GM03348 (cell line): ENCODE results near the gene SLC48A1.
A peak's percentile ranks its signal among the peaks of the same experiment; 100 is the strongest.

Experiments used
- DNase-seq: peaks from one replicate; pipeline ENCODE4 v3.0.0; 2012; ENCODE audit warnings: low spot score

Gene SLC48A1

GRCh38 chr12:47777151-47777550, 4.1 kb downstream of the SLC48A1 start:
- DNase-seq = no peak

DNA sequence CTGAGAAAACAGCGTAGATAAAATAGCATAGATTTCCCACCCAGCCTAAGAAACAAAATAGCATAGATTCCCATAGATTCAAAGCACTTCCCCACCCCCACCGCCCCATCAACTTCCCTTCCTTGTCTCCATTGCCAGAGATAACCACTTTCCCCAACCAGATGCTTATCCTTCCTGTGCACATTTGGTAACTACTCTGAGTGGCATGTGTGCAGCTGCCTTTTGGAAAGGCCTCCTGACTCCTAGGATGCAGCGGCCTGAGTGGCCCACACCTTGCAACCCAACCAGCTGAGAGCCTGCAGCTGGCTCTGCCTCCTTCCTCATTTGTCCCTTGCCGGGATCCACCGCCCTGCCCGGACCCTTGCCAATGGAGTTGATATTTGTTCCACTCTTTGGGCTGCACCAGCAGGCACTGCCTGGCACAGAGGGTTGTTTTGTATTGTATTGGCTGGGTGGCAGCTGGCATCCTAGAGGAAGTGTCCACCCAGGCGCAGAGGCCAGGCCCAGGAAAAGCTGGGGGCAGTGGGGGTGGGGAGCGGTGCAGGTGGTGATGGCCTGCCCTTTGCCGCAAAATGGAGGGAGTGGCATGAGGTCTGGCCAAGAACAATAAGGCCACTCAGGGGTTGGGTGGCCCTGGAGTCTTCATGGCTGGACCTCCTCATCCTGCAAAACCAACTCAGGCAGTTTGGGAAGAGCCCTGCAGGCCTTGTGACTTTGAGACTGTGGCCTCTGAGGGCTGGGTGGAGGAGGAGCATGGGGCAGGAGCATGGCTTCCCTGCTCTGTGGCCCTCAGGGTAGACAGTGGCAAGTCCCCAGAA, 4.9 kb downstream of the SLC48A1 start:
- no peak for DNase-seq

- DNase-seq = no peak
Observed at GRCh38 chr12:47778881-47779280, 5.8 kb downstream of the SLC48A1 start.

DNA sequence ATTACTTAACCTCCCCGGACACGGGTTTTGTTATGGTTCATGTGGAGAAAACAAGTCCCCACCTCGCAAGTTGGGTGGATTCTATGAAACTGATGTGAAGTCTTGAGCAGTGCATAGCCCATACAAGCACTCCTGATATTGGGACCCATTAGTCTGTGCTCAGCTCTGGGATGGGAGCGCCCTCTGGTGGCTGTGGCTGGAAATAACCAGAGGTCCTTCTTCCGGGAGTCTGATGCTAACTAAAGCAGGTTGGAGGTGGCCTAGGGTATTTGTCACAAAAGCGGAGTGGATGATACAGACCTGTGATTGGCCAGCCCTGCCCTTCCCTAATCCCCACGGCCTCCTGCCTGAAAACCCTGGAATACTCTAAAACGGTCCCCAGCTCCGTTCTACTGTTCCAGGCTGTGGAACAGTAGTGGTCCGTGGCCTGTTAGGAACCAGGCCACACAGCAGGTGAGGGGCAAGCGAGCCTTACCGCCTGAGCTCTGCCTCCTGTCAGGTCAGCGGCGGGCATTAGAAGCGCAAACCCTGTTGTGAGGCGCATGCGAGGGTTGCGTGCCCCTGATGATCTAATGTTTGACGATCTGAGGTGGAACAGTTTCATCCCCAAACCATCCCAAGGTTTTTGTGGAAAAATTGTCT, 6.4 kb downstream of the SLC48A1 start:
- DNase-seq = peak; percentile 88

DNA sequence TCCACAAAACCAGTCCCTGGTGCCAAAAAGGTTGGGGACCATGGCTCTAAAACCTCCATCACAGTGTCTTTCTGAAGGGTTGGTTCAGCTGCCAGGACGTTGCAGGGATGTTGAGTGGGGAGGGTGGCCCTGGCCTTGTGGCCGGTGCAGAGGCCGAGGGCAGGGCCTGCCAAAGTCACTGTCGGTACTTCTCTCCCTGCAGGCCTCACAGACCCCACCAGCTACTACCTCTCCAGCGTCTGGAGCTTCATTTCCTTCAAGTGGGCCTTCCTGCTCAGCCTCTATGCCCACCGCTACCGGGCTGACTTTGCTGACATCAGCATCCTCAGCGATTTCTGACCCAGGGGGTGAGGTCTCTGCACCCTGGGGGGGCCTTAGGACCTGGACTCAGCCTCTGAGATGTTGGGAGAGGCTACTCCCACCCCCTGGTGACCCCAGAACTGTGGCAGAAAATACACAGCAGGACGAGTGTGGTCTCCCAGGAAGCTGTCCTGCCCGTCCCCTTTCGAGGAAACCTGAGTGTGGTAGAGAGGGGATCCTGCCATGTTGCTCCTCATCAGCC, 7.0 kb downstream of the SLC48A1 start:
- DNase-seq = no peak

DNA sequence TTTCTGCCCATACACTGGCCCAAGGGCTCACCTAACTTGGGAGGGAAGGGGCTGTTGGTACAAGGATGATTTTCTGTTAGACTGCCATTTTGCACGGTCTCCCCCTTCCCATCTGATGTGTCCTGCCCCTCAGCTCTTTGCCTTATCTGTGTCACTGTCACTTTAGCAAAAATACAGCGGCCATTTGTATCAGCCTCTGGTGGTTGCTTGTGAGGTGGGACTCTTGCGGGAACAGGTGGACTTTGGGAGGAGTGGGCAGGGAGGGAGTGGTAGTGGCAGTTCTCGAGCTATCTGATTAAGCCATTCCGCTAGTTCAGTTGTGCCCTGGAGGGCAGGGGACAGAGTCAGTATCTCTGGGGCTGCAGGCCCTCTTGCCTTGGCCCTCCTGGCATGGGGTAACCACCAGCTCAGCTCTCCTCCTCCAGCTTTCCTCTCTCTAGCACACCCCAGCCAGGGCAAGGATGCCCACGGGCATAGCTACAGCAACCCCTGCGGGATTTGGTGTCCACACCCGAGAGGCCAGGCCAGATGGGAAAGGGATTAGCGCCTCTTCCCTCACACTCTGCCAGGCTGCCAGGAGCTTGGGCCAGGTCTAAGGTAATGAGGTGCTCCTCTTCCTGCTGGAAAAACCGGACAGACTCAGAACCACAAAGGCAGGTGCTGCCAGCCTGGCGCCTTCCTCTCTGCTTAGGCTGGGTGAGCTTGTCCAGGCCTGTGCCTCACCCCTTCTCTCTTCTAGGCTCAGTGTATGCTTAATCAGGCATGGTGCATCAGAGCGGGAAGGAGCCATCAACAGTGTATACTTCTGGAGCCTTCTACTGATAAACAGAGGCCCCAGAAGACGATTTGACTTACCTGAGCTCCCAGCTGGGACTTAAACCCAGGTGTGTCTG, 8.7 kb downstream of the SLC48A1 start:
- DNase-seq = no peak

GRCh38 chr12:47782372-47782770, 9.3 kb downstream of the SLC48A1 start:
- DNase-seq = no peak

DNA sequence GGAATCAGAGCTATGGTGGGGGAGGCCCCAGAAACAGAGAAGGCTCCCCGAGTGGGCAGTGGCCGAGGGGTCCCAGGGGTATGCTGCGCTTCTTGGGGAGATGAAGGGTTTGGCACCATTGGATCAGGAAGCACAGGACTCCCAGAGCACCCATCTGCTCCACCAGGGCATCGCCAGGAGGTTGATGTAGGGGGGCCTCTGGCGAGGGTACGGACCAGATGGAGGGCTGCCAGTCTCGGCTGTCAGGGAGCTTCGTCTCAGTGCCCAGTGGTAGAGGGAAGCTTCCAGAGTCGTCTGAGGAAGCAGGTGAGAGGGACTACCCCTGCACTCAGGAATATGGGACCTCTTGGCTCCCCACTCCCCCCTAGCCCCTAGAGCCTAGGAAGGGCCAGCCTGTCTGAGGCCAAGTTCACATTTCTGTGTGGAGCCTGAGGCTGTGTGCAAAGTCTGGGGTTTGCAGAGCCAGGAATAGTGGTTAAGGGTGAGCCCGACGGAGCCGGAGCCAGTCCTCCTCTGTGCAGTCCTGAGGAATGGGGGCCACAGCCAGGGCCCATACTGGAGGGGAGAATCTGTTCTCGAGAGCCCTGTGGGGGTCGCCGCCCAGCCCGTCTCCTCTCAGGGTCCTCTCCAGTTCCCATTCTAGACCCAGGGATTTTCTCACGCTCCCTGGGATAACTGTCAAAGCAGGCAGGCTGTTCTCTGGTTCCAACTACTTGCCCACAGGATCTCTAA, 10.2 kb downstream of the SLC48A1 start:
- no peak for DNase-seq

DNA sequence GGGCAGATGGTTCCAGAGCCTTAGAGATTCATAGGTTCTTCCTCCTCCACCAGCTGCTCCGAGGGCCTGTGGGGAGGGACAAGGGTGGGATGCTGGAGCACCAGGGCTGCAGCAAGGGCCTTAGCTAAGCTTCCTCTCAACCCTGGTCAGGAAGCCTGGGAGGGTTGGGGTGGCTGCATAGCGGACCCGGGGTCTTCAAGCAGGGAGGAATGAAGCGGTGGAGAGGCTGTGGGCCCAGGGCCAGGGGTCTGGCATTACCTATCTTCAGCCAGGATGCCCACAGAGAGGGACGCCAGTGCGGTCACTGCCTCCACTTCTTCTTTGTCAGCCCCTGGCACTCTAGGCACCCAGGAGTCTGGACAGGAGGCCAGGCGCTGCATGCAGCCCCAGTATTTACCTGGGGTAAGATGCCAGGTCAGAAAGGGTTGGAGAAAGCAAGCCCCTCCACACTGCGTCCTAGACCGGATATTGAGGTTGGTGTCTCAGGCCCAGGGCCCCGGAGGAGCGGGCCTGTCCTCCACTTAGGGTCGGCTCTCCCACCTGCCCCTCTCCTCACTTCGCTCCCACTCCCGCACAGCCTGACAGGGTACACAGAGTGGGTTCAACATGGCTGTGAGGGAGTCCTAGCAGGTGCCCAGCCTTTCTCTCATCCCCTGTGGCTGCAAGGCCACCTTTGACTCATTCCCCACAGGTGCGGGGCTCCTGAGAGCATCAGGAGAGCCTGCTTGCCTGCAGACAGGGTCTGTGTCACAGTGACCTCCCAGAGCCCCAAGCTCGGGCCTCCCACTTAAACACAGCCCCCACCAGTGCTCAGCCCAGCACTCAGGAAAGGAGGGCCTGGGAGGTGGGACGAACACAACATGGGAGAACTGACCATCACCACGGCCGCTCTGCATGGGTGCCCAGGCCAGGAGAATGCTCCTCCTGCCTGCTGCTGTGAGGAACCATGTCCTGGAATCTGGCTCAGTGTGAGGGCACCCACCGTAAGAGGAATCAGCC, 11.1 kb downstream of the SLC48A1 start:
- DNase-seq = no peak

- no peak for DNase-seq
Observed at GRCh38 chr12:47785036-47785886, 12.2 kb downstream of the SLC48A1 start.

GRCh38 chr12:47785887-47786661, 13.0 kb downstream of the SLC48A1 start:
- no peak for DNase-seq

GRCh38 chr12:47786662-47787280, 13.7 kb downstream of the SLC48A1 start:
- no peak for DNase-seq

GRCh38 chr12:47787596-47788319, 14.7 kb downstream of the SLC48A1 start:
- no peak for DNase-seq

DNA sequence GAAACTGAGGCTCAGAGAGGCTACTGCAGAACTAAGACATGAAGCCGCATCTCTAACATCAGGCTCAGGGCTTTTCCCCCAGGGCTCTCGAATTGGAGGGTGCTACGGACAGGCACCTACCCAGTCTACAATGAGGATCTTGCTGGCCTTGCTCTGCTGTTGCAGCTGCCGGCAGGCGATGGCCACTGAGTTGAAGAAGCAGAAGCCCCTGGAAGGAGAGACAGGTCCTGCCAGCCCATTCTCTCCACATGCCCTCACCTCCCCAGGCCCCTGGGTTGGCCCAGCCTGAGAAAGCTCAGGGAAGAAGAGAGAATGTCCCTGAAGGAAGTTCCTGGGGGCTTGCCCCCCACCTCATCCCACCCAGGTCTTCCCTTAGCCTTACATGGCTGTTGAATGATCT, 16.1 kb downstream of the SLC48A1 start:
- no peak for DNase-seq

GRCh38 chr12:47789712-47790489, 16.9 kb downstream of the SLC48A1 start:
- no peak for DNase-seq

GRCh38 chr12:47790676-47791350, 17.8 kb downstream of the SLC48A1 start:
- no peak for DNase-seq
